ENCODE measurements around the gene CACNA1H. TPM values are rescaled to one million over a fixed set of nuclear protein-coding genes. Genes with fewer than 3 reads are reported as not detected.

CACNA1H gene
- total and polyA plus RNA-seq, 9 of the 15 experiments (the other 6 are each of a cell fraction or from before 2014, with no cell fraction given) = 0.10 to 0.18 TPM; not detected in 7

DNA sequence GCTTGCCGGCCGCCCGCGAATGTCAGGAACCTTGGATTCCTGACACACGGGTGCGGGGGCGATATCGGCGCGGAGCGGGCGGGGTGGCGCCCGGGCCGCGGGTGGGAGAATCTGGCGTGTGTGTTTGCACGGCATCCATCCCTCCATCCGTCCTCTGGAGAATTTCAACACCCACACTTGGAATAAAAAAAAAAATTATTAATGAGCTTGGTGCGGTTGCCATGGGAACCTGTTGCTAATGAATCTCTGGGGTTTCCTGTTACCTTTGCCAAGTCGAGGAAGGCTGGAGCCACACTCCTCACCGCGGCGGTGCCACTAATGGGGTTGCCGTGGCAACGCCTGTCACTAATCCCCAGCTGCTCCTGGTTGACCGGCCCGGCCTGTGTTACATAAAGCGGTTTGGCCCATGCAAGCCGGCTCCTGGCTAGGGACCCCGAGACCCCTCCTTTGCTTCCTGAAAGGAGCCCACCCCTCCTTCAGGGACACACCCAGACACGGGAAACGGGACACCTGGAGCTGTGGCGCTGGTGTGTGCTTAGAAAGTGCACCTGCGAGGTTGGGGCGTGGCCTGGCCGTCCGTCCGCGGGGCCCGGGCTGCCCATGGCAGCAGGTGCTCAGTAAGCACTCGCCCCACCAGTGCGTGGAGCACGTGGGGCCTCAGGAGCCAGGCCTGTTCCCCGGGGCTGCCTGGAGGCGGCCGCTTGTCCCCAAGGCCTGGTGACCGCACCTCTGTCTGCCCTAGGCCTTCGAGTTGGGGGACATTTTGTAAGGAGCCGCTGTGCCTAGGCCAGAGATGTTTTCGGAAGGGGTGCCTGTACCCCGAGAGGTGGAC, 14.6 kb downstream of the CACNA1H start:
- H3K9me3 ChIP-seq (replicated peaks; ENCODE audit: control insufficient read depth, insufficient read depth, low read depth, low read length) = no peaks in the 10 kb centered on the region
- FAIRE-seq (no peak), DNase-seq (ENCODE audit: extremely low read depth in 1 of 4, low spot score in 3 of 4) (no peak), ATAC-seq (no peak)
- no peak overlapping the region for H2AFZ ChIP-seq (ENCODE audit: low read depth, low read length)
- peaks cover 26% of the 10 kb centered on the region for H4K20me1 ChIP-seq (replicated peaks; ENCODE audit: control insufficient read depth, insufficient read depth, low read length)
- H3K4me2 ChIP-seq (ENCODE audit: insufficient read depth, low read length) = no peak overlapping the region
- no TSS peak for BruUV-seq (replicated peaks)
- no peaks in the 10 kb centered on the region for H3K36me3 ChIP-seq (ENCODE audit: control insufficient read depth, insufficient read depth, low read length)
- intact Hi-C loops (cut with micrococcal nuclease) (no loop called here), in situ Hi-C loops (cut with MboI) (no loop called here)
- peaks cover 0 to 70% of the 10 kb centered on the region in 2 experiments; a peak in 2 of 5 replicates for H3K4me1 ChIP-seq (replicated peaks in 1 of 2; ENCODE audit: control insufficient read depth in 2 of 2, insufficient read depth in 2 of 2, low read length in 2 of 2)
- ChIA-PET POLR2A (interaction anchor here (0.7 kb wide), 1 partner anchor 12 kb away, joined by 4 read pairs; no protein-coding TSS in a partner anchor), CTCF (ENCODE audit: low intra/inter-chr PET ratio) (no interaction called here)
- peaks cover 51 to 96% of the 10 kb centered on the region in 2 experiments for H3K27me3 ChIP-seq (ENCODE audit: control insufficient read depth in 2 of 2, insufficient read depth in 2 of 2, low read length in 2 of 2)
- H3K9me1 ChIP-seq (ENCODE audit: control insufficient read depth, insufficient read depth, low read length) = no peaks in the 10 kb centered on the region
- no peak overlapping the region for H3K4me3 ChIP-seq
- WGBS (ENCODE audit: insufficient coverage, low coverage, missing lambda C conversion rate) = 4% methylated on average over 43 of the region's 52 CpGs
- no peak overlapping the region for H3K9ac ChIP-seq (ENCODE audit: insufficient read depth in 1 of 2, low read depth in 2 of 2, low read length in 2 of 2)
- no peak overlapping the region for H3K27ac ChIP-seq (ENCODE audit: extremely low read depth, low read depth, low read length)
- H3K79me2 ChIP-seq (ENCODE audit: control insufficient read depth, insufficient read depth, low read length) = no peaks in the 10 kb centered on the region
- no peak for TF ChIP-seq ZNF217 (CRISPR knock-in tag; IDR thresholded peaks at IDR 0.05)
- no peak for TF ChIP-seq KAT8 (IDR thresholded peaks at IDR 0.05; ENCODE audit: low read depth)
- no peak for TF ChIP-seq HNRNPH1 (optimal IDR thresholded peaks at IDR 0.05; ENCODE audit: low read depth, low read length)
- no peak for TF ChIP-seq ZNF436 (CRISPR knock-in tag; IDR thresholded peaks at IDR 0.05)
- no peak for TF ChIP-seq ZNF445 (CRISPR knock-in tag; IDR thresholded peaks at IDR 0.05; ENCODE audit: low read depth)
- TF ChIP-seq NFRKB (IDR thresholded peaks at IDR 0.05; ENCODE audit: low read depth) = no peak
- TF ChIP-seq, protein P1, sequence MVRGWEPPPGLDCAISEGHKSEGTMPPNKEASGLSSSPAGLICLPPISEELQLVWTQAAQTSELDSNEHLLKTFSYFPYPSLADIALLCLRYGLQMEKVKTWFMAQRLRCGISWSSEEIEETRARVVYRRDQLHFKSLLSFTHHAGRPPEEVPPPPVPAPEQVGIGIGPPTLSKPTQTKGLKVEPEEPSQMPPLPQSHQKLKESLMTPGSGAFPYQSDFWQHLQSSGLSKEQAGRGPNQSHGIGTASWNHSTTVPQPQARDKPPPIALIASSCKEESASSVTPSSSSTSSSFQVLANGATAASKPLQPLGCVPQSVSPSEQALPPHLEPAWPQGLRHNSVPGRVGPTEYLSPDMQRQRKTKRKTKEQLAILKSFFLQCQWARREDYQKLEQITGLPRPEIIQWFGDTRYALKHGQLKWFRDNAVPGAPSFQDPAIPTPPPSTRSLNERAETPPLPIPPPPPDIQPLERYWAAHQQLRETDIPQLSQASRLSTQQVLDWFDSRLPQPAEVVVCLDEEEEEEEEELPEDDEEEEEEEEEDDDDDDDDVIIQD (CRISPR knock-in tag; IDR thresholded peaks at IDR 0.05) = no peak
- TF ChIP-seq, protein P2, sequence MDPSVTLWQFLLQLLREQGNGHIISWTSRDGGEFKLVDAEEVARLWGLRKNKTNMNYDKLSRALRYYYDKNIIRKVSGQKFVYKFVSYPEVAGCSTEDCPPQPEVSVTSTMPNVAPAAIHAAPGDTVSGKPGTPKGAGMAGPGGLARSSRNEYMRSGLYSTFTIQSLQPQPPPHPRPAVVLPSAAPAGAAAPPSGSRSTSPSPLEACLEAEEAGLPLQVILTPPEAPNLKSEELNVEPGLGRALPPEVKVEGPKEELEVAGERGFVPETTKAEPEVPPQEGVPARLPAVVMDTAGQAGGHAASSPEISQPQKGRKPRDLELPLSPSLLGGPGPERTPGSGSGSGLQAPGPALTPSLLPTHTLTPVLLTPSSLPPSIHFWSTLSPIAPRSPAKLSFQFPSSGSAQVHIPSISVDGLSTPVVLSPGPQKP (CRISPR knock-in tag; IDR thresholded peaks at IDR 0.05) = no peak
- no peak for TF ChIP-seq HNRNPUL1 (IDR thresholded peaks at IDR 0.05; ENCODE audit: low read length)
- TF ChIP-seq RBM25 (IDR thresholded peaks at IDR 0.05; ENCODE audit: low read depth, low read length, severe bottlenecking) = no peak
- peak; percentile 57 for TF ChIP-seq EGR1 (conservative IDR thresholded peaks at IDR 0.05)
- TF ChIP-seq, protein P3, sequence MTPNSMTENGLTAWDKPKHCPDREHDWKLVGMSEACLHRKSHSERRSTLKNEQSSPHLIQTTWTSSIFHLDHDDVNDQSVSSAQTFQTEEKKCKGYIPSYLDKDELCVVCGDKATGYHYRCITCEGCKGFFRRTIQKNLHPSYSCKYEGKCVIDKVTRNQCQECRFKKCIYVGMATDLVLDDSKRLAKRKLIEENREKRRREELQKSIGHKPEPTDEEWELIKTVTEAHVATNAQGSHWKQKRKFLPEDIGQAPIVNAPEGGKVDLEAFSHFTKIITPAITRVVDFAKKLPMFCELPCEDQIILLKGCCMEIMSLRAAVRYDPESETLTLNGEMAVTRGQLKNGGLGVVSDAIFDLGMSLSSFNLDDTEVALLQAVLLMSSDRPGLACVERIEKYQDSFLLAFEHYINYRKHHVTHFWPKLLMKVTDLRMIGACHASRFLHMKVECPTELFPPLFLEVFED (CRISPR knock-in tag; conservative IDR thresholded peaks at IDR 0.05) = no peak
- TF ChIP-seq ZFP30 (CRISPR knock-in tag; IDR thresholded peaks at IDR 0.05; ENCODE audit: borderline replicate concordance) = no peak
- no peak for TF ChIP-seq CHD1 (IDR thresholded peaks at IDR 0.05; ENCODE audit: low read length)
- TF ChIP-seq RFX1 (IDR thresholded peaks at IDR 0.05) = peak; percentile 85
- no peak for TF ChIP-seq RBM14 (IDR thresholded peaks at IDR 0.05; ENCODE audit: borderline replicate concordance, insufficient read depth, low read depth, low read length)
- no peak for TF ChIP-seq CTBP1 (IDR thresholded peaks at IDR 0.05; ENCODE audit: borderline replicate concordance)
- no peak for TF ChIP-seq TAL1 (IDR thresholded peaks at IDR 0.05)
- TF ChIP-seq FIP1L1 (IDR thresholded peaks at IDR 0.05; ENCODE audit: low read depth, low read length, poor library complexity, severe bottlenecking) = no peak
- no peak for TF ChIP-seq ZNF766 (CRISPR knock-in tag; conservative IDR thresholded peaks at IDR 0.05)

All from K562 (cell line).